ENCODE measurements around the gene HERC6.
"Not testable (repeated sequence)": the region's sequence is repeated elsewhere in the genome, so short reads cannot be mapped to it uniquely, and the experiment has no call there.

HERC6 gene

DNA sequence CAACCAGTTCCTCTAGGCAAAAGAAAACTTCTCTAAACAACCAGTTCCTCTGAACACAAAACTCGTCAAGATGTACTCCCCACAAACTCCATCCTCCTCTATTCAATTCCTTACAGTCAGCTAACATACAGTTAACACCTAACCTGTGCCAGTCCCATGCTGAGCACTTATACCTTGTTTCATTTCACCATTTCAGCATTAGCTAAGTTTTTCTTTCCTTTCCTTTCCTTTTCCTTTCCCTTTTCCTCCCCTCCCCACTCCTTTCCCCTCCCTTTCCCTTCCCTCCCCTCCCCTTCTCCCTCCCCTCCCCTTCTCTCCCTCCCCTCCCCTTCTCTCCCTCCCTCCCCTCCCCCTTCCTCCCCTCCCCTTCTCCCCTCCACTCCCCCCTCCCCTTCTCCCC is 13.1 kb downstream of the HERC6 start:
- no peak for DNase-seq

DNA sequence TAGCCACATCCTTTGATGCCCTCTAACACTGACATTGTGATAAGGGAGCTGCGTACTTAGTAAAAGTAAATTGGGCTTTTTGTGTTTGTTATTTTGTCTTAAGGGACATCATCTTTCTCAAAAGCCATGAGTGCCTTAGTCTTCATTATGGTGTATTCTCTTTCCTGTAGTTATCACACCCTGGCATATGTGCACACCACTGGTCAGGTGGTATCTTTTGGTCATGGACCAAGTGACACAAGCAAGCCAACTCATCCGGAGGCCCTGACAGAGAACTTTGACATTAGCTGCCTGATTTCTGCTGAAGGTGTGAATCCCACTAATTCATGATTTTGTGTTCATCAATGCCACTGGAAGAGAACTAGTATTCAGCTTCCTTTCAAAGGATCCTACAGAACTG is 18.0 kb downstream of the HERC6 start:
- DNase-seq: no peak

DNA sequence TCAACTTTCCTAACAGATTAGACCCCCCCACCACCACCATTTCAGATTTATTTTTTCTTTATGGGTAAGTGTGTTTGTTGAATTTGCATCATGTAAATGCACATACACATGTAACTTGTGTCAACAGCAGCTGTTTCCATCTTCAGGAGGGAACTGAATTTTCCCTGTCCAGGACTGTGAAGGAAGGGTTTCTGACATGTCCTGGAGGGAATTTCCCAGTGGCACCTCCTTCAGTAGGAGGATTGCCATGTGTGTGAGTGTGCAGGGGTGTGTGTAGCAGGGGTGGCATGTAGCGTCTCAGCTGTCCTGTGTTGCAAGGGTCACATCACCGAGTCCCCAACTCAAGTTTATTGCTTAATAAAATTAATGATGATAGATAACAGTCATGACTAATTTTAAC is 19.7 kb downstream of the HERC6 start:
- DNase-seq: no peak

DNA sequence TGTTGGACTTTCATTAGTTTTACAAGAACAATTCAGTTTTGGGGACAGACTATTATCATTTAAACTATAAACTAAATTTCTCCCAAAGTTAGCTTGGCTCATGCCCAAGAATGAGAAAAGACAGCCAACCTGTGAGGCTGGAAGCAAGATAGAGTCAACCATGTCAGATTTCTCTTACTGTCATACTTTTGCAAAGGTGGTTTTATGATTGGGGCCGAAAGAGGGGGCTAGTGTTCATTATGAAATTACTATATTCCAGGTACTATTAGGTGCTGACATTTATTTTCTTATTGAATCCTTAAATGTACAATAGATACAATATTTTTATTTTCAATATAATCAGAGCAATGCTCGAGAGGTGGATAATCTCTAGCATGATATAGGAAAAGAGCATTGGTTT is 30.6 kb downstream of the HERC6 start:
- DNase-seq: no peak

DNA sequence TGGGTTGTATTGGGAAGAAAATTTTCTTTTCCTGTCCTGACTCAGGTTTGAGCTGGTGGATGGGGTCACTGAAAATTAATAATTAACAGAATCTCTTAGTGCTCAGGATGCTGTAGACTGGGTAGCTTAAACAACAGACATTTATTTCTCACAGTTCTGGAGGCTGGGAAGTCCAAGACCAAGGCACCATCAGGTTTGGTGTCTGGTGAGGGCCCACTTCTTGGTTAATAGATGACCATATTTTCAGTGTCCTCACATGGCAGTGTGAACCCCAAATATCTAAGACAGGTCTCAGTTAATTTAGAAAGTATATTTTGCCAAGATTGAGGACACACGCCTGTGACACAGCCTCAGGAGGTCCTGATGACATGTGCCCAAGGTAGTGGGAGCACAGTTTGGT is 31.1 kb downstream of the HERC6 start:
- no peak for DNase-seq

DNA sequence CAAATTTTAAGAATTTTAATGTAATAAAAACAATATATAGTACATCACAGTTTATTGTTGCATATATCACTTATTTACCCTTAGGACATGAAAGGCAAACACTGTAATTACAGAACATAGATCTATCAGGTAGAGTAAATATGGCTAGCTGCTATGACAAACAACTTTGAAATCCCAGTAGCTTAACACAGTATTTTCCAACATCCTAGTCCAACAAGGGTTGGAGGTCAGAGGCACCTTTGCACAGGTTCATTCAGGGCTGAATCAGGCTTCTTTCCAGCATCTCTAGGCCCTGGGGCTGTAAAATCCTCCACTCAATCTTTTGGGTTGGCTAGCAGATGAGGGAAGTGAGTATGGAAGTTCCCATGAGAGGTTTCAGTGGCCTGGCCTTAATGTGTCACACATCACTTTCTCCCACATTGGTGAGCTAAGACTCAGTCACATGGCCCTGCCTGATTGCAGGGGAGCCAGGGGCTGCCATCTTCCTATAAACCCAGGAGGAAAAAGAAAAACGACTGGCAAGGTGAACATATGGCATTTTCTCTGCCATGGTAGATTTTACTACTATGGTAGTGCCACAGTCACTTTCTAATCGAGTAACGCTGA is 32.9 kb downstream of the HERC6 start:
- no peak for DNase-seq

DNA sequence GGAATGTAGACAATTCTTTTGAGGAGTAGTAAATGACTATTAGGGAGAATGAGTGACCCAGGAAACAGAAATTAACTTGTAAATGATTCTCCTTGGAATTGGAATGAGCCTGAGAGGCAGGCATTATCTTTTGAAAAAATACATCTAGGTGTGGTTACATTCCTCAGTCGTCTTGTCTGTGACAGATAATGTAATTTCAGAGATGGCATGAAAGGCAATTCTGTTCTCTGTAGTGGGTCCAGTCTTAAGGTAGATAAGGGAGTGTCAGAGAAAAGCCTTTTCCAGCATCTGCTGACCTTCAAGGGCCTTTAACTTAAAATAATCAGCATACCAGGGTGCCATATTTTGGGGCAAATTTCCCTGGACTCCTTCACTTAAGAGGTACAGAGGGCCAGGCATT is 35.1 kb downstream of the HERC6 start:
- DNase-seq: no peak

DNA sequence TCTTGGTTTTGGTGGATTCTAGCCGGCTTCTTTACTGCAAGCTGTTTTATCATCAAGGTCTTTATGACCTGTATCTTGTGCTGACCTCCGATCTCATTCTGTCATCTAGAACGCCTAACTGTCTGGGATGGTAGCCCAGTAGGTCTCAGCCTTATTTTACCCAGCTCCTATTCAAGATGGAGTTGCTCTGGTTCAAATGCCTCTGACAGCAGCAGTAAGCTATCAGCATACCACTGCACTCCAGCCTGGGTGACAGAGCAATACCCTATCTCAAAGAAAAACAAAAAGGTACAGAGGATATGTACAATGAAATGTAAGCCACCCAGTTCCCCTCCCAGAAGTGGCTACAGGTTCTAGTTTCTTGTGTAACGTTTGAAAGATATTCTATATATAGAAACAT is 36.1 kb downstream of the HERC6 start:
- DNase-seq: no peak

DNA sequence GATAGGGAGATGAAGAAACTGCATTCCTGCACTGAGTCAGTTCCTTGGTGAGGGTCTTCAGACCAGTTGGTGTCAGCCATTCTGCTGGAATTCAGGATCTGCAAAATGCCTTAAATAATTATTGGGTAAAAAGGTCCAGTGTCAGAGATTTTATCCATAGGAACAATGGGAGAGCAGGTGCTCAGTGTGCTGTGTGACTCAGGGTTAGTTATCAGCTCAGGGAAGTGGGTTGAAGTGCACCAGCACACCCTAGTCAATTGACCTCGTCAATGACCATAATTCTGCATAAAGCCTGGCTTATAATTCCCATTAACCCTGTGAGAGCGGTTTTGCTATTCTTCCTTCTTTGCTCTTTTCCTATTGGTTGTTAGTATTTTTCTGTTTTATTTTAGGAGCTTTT is 37.3 kb downstream of the HERC6 start:
- no peak for DNase-seq

DNA sequence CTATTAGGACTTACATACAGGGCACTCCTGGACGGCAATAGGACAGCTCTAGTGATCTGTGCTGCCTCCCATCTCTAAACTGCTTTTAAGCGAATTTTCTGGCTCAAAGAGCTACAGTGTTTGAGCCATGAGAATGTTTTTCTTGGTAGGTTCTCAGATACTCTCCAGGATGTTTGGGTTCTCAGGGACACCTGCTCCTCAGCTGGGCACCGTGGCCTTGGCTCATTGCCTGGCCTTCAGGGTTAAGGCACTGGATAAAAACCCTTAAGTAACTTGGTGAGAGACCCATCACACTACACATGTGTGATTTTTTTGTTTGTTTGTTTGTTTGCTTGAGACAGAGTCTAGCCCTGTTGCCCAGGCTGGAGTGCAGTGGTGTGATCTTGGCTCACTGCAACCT is 39.8 kb downstream of the HERC6 start:
- DNase-seq: no peak

DNA sequence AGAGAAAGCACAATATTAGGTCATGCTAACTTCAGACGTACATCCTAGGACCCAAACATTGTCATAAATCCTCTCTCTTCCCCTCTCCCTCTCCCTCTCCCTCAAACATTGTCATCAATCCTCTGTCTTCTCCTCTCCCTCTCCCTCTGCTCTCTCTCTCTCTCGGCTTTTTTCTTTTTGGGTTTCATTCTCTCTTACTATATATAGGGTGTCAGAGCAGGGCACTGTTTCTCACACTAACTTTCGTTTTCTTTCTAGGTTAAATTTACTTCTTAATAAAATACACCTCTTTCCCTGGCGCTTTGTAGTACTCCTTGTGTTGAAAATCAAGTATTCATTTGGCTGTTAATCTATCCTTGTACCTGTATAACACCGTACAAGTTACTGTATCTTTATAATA is 41.2 kb downstream of the HERC6 start:
- no peak for DNase-seq

DNA sequence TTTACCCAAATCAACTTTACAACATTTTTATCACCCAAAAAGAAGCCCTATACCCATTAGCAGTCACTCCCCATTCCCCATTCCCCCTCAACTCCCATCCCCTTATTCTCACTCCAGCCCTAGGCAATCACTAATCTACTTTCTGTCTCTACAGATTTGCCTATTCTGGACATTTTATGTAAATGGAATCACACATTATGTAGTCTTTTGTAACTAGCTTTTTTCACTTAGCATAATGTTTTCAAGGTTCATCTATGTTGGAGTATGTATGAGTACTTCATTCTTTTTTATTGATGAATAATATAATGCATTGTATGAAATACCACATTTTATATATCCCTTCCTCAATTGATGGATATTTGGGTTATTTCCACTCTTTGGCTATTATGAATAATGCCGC is 42.2 kb downstream of the HERC6 start:
- DNase-seq: no peak

DNA sequence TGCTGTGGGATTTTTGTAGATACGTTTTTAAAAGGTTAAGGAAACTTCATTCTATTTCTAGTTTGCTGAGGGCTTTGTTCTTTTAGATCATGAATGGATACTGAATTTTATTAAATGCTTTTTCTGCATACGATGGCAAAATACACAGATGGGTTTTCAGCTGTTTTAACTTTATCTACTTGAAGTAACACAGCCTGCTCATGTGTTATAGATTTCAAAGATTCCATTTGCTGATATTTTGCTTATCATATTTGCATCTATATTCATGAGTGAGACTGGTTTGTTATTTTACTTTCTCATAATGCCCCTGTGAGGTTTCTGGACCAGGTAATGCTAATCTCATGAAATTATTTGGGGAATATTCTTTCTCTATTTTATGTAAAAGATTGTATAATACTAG is 43.8 kb downstream of the HERC6 start:
- DNase-seq: no peak

DNA sequence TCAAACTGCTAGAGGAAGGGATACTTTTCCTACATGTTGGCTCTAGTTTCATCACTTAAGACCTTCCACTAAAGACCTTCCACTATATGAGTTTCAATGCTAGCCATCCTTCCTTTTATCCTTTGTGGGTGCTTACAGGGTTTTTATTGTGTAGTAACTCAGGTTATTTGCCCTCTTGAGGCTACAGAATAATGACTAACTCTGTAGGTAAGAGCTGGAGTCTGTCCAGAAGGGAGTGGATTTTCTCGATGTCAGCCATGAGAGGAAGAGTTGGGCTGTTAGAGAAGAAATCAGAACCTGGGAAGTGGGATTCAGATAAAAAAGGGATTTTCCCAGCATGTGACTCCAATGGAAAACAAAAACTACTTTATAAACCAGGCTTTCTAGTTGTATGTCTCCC is 50.7 kb downstream of the HERC6 start:
- no peak for DNase-seq

DNA sequence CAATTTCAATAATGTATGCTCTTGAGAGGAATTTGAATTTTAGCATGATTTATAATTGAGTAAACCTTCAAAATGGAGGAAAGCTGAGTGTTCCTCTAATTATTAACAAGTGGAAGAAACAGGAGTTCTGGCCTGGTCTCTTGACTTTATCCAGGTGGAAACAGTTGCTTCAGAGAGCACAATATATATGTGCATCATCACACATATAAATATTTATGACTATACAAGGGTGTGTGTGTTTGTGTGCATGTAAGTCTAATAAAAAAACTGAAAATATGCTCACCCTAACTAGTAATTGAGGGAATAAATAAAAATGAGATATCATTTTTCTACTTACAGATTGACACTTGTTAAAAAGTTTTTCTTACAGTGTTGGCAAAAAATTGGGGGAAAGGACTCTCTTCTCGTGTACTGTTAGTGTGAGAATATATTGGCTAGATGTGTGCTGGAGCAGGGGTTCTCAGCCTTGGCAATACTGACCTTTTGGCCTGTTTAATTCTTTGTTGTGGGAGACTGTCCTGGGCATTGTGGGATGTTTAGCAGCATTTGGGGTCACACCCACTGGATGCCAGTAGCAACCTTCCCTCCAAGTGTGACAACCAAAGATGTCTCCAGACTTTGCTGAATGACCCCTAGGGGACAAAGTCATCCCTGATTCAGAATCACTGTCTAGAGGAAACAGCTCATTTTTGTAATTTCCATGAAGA is 57.5 kb downstream of the HERC6 start:
- no peak for DNase-seq

DNA sequence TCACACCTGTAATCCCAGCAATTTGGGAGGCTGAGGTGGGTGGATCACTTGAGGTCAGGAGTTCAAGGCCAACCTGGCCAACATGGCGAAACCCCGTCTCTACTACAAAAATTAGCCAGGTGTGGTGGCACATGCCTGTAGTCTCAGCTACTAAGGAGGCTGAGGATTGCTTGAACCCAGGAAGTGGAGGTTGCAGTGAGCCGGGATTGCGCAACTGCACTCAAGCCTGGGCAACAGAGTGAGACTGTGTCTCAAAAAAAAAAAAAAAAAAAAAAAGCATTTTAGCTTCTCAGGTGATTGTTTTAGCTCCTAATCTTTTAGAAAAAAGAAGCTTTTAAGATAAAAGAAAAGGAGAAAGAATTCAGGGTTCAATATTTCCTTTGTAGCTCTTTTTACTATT is 59.2 kb downstream of the HERC6 start:
- not testable (repeated sequence) for DNase-seq

DNA sequence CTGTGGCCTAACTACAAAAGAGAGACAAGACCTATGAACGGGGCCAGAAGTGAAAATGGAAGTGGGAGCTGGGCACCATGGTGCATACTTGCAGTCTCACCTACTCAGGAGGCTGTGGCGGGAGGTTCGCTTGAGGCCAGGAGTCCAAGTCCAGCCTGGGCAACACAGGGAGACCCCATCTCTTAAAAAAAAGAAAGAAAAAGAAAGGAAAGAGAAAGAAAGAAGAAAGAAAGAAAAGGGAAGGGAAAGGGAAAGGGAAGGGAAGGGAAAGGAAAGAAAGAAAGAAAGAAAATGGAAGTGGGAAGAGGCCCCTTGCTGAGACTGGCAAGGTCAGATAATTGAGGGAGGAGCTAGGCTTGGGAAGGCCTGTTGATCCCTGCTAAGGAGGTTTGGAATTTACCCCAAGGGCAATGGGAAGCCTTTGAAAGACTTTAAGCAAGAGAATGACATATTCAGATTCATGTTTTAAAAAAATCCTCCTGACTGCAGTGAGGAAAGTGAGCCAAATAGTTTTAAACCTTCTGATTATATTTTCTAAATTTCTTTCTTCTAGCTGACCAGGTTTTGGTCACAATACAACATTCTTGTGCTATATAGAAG is 60.6 kb downstream of the HERC6 start:
- no peak for DNase-seq

DNA sequence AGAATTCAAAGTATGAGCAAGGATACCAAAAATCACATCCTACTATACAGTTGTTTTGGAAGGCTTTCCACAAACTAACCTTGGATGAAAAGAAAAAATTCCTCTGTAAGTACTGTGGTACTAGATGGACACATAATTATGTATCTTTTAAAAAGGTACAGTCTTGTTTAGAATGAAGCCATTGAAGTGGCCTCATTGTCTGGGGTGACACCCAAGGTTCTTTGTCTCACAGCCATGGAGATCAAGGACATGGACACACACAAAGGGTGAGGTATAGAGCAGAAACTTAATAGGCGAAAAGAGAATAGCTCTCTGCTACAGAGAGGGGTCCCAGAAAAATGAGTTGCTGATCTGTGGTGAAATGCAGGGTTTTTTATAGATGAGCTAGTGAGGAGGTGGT is 61.5 kb downstream of the HERC6 start:
- DNase-seq: no peak

DNA sequence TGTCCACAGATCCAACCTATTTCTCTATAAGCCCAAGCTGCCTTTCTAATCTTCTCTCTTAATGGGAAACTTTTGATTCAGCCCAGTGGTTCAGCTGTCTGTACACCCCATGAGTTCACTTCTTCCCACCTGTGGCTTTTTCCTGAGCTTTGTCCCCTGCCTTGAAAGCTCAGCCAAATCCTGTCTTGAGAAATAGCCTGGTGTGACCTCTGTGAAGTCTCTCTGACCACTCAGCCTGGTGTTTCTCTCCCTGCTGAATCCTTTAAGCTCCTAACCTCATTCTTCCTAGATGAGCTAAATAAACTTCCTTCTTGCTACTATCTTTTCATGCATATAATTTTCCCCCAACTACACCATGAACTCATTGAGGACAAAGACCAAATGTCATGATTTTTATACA is 63.0 kb downstream of the HERC6 start:
- DNase-seq: no peak

DNA sequence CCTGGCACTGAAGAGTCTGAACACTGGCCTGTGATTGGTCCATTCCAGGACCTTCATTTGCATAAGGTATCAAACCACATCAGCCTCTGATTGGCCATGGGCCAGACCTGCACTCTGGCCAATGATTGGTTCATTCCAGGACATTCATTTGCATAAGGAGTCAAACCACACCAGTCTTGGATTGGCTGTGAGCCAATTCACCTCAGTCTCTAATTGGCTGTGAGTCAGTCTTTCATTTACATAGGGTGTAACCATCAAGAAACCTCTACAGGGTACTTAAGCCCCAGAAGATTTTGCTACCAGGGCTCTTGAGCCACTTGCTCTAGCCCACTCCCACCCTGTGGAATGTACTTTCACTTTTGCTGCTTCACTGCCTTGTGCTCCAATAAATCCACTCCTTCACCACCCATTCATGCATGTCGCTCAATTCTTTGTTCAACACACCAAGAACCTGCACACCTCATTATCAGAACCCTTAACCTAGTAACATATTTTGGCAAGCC is 64.1 kb downstream of the HERC6 start:
- no peak for DNase-seq

DNA sequence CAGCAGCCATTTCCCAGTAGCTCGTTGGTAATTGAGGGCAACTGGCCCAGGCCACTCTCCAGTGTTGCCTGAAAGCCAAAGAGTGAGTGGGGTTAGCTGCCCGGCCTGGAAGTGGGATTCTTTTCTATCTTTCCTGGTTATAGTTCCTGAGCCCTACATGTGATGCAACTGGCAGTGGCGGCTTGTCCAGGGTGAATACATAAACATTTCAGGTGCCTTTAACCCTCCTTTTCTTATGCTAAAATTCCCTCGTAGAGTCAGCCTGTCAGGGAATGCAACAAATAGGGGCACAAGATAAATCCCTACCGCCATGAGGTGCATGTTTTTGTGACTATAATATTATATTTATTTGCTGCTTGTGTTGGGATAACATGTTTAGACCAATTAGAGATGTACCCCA is 64.8 kb downstream of the HERC6 start:
- DNase-seq: no peak

DNA sequence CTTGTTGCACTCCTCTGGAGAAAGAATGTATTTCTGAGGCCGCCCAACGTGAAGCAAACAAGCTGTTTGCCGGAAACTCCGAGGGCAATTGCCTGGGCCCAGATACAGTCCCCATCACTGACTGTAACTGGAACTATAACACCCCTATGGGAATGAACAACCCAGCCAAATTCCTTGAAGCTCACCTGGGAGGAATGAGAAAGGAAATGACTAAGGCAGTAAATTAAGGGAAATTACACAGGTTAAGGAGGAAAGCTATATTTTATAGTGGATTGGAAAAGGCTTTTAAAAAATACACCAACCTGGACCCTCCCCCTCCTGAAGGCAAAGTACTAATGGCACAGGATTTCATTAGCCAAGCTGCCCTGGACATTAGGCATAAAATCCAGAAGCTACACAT is 66.6 kb downstream of the HERC6 start:
- no peak for DNase-seq

DNA sequence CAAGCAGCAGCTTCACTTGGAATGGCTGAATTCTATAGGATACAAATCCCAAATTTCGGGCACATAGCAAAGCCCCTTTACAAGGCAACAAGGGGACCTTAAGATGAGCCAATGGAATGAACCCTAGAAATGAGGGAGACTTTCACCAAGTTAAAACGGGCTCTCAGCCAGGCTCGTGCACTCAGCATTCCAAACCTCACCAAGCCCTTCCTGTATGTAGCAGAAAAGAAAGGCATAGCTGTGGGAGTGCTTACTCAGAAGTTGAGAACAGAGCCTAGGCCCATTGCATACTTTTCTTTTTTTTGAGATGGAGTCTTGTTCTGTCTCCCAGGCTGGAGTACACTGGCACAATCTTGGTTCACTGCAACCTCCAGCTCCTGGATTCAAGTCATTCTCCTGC is 67.5 kb downstream of the HERC6 start:
- DNase-seq: no peak

DNA sequence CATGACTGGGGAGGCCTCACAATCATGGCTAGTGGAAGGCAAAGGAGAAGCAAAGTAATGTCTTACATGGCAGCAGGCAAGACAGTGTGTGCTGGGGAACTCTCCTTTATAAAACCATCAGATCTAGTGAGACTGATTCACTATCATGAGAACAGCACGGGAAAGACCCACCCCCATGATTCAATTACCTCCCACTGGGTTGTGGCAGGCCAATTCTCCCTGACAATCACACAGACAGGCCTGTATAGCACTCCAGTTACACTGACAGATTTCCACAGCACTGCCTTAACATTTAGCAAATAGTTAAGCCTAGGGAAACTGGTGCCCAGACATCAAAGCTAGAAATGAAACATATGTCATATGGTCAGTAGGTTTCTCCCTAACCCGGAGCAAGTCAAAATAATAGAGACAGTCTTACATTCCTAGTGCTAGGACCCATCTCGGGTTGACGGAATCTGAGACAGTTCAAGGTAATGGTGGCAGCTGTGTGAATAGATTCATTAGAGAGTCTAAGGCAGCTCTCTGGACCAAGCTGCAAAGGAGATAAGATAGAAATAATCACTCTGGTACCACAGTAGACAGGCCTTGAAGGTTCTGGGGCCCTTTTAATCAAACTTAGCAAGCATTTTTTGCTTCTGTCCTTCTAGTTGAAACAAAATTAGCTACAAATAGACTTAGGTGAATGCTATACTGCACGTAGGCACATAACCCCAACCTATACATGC is 68.9 kb downstream of the HERC6 start:
- DNase-seq: no peak

Data from CD4-positive, alpha-beta T cell treated with Interleukin-15 for 1 hour (primary cell).